Endothelial cell of umbilical vein (primary cell): ENCODE measurements around the gene BMERB1. TPM values are rescaled to one million over a fixed set of nuclear protein-coding genes. Genes with fewer than 3 reads are reported as not detected.

ENCODE experiments used
- BruUV-seq: library from RNA; stranded (reverse); fragments of 400-500 nt; replicated peaks from 2 replicates; lab custom pipeline; 2021; lab: Mats Ljungman, UMichigan
- CTCF ChIA-PET: fragments of 300-600, 350-600 bp; sonication (Branson Sonifier 250); formaldehyde crosslinking; loops from one replicate; lab custom pipeline; 2021; ENCODE audit warnings: antibody characterized with exemption, inconsistent platforms; lab: Charles Lee
- POLR2A ChIA-PET: fragments of 300-600, 350-600 bp; sonication (Branson Sonifier 250); formaldehyde crosslinking; loops from one replicate; lab custom pipeline; 2021; ENCODE audit warnings: antibody characterized with exemption, inconsistent platforms; lab: Charles Lee
- DNase-seq: peaks from one replicate; pipeline ENCODE4 v3.0.0-alpha.2; 2011; ENCODE audit warnings: low read depth, low spot score
- FAIRE-seq: peaks from 2 replicates; lab custom pipeline; 2011; peaks lifted over from hg19 to GRCh38; lab: Jason Lieb, UNC
- H2AFZ ChIP-seq: 2 replicates; pipeline ENCODE4 v1.6.0; 2012; ENCODE audit warnings: low read depth, low read length, control low read depth, inconsistent platforms
- H3K27ac ChIP-seq: 2 replicates; pipeline ENCODE4 v1.5.1; 2011; ENCODE audit warnings: low read depth, mild to moderate bottlenecking, control low read depth, low read length, moderate library complexity; ENCODE audit not compliant: insufficient read depth
- H3K27me3 ChIP-seq, 2 experiments: 2 replicates each; pipeline versions ENCODE4 v1.6.0 to v1.6.1; 2011; ENCODE audit warnings: low read length in 2 of 2, mixed read lengths in 1 of 2; ENCODE audit not compliant: control insufficient read depth in 2 of 2, insufficient read depth in 2 of 2
- H3K36me3 ChIP-seq, 2 experiments: 2 replicates in 1 of 2; 3 replicates in 1 of 2; pipeline ENCODE4 v1.5.1; 2011; ENCODE audit warnings: low read length in 2 of 2, mild to moderate bottlenecking in 1 of 2, moderate library complexity in 1 of 2; ENCODE audit not compliant: control insufficient read depth in 2 of 2, insufficient read depth in 2 of 2; ENCODE audit errors: extremely low read depth in 1 of 2
- H3K4me1 ChIP-seq: 3 replicates; pipeline ENCODE4 v1.5.1; 2011; ENCODE audit warnings: mild to moderate bottlenecking, low read length; ENCODE audit not compliant: control insufficient read depth, insufficient read depth; ENCODE audit errors: extremely low read depth
- H3K4me2 ChIP-seq: 2 replicates; pipeline ENCODE4 v1.6.1; 2011; ENCODE audit warnings: low read length, control low read depth, mixed read lengths; ENCODE audit not compliant: insufficient read depth
- H3K4me3 ChIP-seq, 3 experiments: fragments of 200-600 bp in 1 of 3; sonication (generic), shearing (Covaris generic) in 1 of 3; replicated peaks in 1 of 3; 2 replicates each; pipeline ENCODE4 v1.5.1; 2011 to 2016; ENCODE audit warnings: control low read depth in 3 of 3, low read length in 3 of 3, mild to moderate bottlenecking in 2 of 3, inconsistent platforms in 1 of 3, low read depth in 1 of 3, moderate library complexity in 1 of 3; ENCODE audit not compliant: insufficient read depth in 1 of 3
- H3K79me2 ChIP-seq: 2 replicates; pipeline ENCODE4 v1.6.0; 2012; ENCODE audit warnings: low read length, inconsistent platforms; ENCODE audit not compliant: control insufficient read depth, insufficient read depth
- H3K9ac ChIP-seq: replicated peaks from 2 replicates; pipeline ENCODE3; 2011; ENCODE audit warnings: low read length, control low read depth; ENCODE audit not compliant: insufficient read depth; ENCODE audit errors: extremely low read depth
- H3K9me1 ChIP-seq: replicated peaks from 3 replicates; pipeline ENCODE4 v1.6.0; 2011; ENCODE audit warnings: mild to moderate bottlenecking, low read length; ENCODE audit not compliant: control insufficient read depth, insufficient read depth; ENCODE audit errors: extremely low read depth
- H3K9me3 ChIP-seq: replicated peaks from 2 replicates; pipeline ENCODE4 v1.5.1; 2012; ENCODE audit warnings: low read length, inconsistent platforms; ENCODE audit not compliant: control insufficient read depth, insufficient read depth
- H4K20me1 ChIP-seq: replicated peaks from 2 replicates; pipeline ENCODE3; 2011; ENCODE audit warnings: mild to moderate bottlenecking, low read length; ENCODE audit not compliant: control insufficient read depth, insufficient read depth; ENCODE audit errors: extremely low read depth
- EZH2 ChIP-seq: IDR thresholded peaks from 2 replicates; pipeline ENCODE4 v1.6.1; 2012; ENCODE audit warnings: borderline replicate concordance, low read depth, mild to moderate bottlenecking, moderate library complexity, low read length, inconsistent platforms; ENCODE audit not compliant: severe bottlenecking
- FOS ChIP-seq: IDR thresholded peaks from 2 replicates; pipeline ENCODE4 v1.6.1; 2011; ENCODE audit warnings: mild to moderate bottlenecking, low read length, moderate library complexity, borderline replicate concordance; ENCODE audit not compliant: insufficient read depth
- GATA2 ChIP-seq: IDR thresholded peaks from 2 replicates; pipeline ENCODE4 v1.7.0; 2011; ENCODE audit warnings: low read depth, mild to moderate bottlenecking, moderate library complexity, mixed read lengths, low read length; ENCODE audit not compliant: insufficient read length, insufficient read depth
- JUN ChIP-seq: IDR thresholded peaks from 2 replicates; pipeline ENCODE4 v1.6.1; 2011; ENCODE audit warnings: borderline replicate concordance, low read depth; ENCODE audit not compliant: insufficient read length, insufficient read depth
- MYC ChIP-seq: IDR thresholded peaks from one replicate; pipeline ENCODE4 v1.6.1; 2011; ENCODE audit warnings: mild to moderate bottlenecking, low read depth, low read length
- POLR2A ChIP-seq: IDR thresholded peaks from 2 replicates; pipeline ENCODE4 v1.6.1; 2012; ENCODE audit warnings: low read depth, mild to moderate bottlenecking, control low read depth, low read length
- POLR2AphosphoS5 ChIP-seq: IDR thresholded peaks from 2 replicates; pipeline ENCODE4 v1.6.1; 2012; ENCODE audit warnings: low read depth, mild to moderate bottlenecking, control low read depth, low read length, moderate library complexity; ENCODE audit not compliant: insufficient read depth
- dilution Hi-C: fragments of 300-500 bp; cut with MboI; formaldehyde crosslinking; loops from one replicate; pipeline ENCODE4 v1.15.0; 2019; ENCODE audit warnings: low sequenced_read_pairs; ENCODE audit not compliant: extremely low pct_ligation_motif_present
- intact Hi-C: fragments of 100-400 bp; cut with micrococcal nuclease; formaldehyde crosslinking; loops from one replicate; pipeline ENCODE4 v1.10.0; 2022
- polyA plus RNA-seq, 4 experiments: library from polyadenylated mRNA; depleted of rRNA in 3 of 4; stranded (reverse) in 3 of 4; unstranded in 1 of 4; fragments of >200 nt; gene quantifications; 2 replicates each; pipeline versions ENCODE4 v1.2.1 to v1.2.3, GENCODE V29; 2011 to 2012; ENCODE audit warnings: missing spikeins in 1 of 4
- total RNA-seq: library from RNA; stranded (reverse); gene quantifications from 2 replicates; pipeline ENCODE4 v1.2.3, GENCODE V29; 2021
- TF ChIP-seq, protein P1 (sequence below): IDR thresholded peaks from 2 replicates; pipeline ENCODE4 v1.6.1; 2011; ENCODE audit not compliant: insufficient read depth, insufficient read length
- TF ChIP-seq, protein P2 (sequence below), 2 donors: IDR thresholded peaks; 1 replicate in 1 of 2; 2 replicates in 1 of 2; pipeline ENCODE4 v1.5.1; 2011; ENCODE audit warnings: low read length in 2 of 2, mild to moderate bottlenecking in 2 of 2, moderate library complexity in 2 of 2, control low read depth in 1 of 2, inconsistent platforms in 1 of 2, low read depth in 1 of 2; ENCODE audit not compliant: insufficient read depth in 1 of 2; ENCODE audit errors: extremely low read depth in 1 of 2

Gene BMERB1
- total and polyA plus RNA-seq, 2 donors (not counting 3 experiments of a cell fraction or from before 2014, with no cell fraction given) = 14.1 to 17.4 TPM

DNA sequence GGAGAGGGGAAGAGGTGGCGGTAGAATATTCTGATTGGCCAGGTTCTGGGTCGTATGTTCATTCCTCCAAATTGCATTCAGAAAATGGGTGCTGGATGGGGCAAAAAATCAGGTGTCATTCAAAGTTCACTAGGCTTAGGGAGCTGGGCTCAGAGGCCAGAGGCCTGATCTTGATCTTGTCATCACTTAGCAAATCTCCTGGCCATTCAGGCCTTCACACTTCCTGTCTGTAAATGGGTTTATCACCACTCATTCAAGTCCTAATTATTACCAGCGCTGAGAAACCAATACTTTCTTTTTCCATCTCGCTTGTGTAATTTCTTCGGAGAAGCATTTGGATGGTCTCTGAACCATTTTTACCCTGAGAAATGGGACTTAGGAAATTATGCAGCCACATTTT is 50.8 kb downstream of the BMERB1 start:
- no peak overlapping the region for H3K4me3 ChIP-seq
- intact Hi-C loops = no loop called here
- TF ChIP-seq, protein P1, sequence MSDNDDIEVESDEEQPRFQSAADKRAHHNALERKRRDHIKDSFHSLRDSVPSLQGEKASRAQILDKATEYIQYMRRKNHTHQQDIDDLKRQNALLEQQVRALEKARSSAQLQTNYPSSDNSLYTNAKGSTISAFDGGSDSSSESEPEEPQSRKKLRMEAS = no peak
- TF ChIP-seq MYC = no peak
- TF ChIP-seq, protein P2, sequence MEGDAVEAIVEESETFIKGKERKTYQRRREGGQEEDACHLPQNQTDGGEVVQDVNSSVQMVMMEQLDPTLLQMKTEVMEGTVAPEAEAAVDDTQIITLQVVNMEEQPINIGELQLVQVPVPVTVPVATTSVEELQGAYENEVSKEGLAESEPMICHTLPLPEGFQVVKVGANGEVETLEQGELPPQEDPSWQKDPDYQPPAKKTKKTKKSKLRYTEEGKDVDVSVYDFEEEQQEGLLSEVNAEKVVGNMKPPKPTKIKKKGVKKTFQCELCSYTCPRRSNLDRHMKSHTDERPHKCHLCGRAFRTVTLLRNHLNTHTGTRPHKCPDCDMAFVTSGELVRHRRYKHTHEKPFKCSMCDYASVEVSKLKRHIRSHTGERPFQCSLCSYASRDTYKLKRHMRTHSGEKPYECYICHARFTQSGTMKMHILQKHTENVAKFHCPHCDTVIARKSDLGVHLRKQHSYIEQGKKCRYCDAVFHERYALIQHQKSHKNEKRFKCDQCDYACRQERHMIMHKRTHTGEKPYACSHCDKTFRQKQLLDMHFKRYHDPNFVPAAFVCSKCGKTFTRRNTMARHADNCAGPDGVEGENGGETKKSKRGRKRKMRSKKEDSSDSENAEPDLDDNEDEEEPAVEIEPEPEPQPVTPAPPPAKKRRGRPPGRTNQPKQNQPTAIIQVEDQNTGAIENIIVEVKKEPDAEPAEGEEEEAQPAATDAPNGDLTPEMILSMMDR (IDR thresholded peaks at IDR 0.05; ENCODE audit: extremely low read depth in 1 of 2, insufficient read depth in 1 of 2, low read depth in 1 of 2, low read length in 2 of 2) = no peak
- no peak for TF ChIP-seq POLR2A
- no peak for TF ChIP-seq POLR2AphosphoS5
- TF ChIP-seq JUN = no peak
- TF ChIP-seq EZH2 = no peak
- TF ChIP-seq GATA2 = no peak
- TF ChIP-seq FOS = no peak
- no peaks in the 10 kb centered on the region for H3K27me3 ChIP-seq
- dilution Hi-C loops = no loop called here
- no peaks in the 10 kb centered on the region for H3K36me3 ChIP-seq
- no peaks in the 10 kb centered on the region for H3K9me1 ChIP-seq
- H3K9me3 ChIP-seq = no peaks in the 10 kb centered on the region
- ChIA-PET POLR2A (no interaction called here), CTCF (no interaction called here)
- H3K4me1 ChIP-seq = peaks cover 23% of the 10 kb centered on the region
- H3K27ac ChIP-seq = no peak overlapping the region
- no peak overlapping the region for H2AFZ ChIP-seq
- FAIRE-seq (no peak), DNase-seq (no peak)
- H3K4me2 ChIP-seq = no peak overlapping the region
- no peak overlapping the region for H3K9ac ChIP-seq
- no peaks in the 10 kb centered on the region for H4K20me1 ChIP-seq
- H3K79me2 ChIP-seq = no peaks in the 10 kb centered on the region
- no TSS peak for BruUV-seq
